ENCODE measurements around the gene NELFB. TPM values are rescaled to one million over a fixed set of nuclear protein-coding genes. Genes with fewer than 3 reads are reported as not detected.

NELFB gene
- total and polyA plus RNA-seq, 2 donors (not counting 1 experiment from before 2014, with no cell fraction given), result 53.7 to 55.8 TPM

DNA sequence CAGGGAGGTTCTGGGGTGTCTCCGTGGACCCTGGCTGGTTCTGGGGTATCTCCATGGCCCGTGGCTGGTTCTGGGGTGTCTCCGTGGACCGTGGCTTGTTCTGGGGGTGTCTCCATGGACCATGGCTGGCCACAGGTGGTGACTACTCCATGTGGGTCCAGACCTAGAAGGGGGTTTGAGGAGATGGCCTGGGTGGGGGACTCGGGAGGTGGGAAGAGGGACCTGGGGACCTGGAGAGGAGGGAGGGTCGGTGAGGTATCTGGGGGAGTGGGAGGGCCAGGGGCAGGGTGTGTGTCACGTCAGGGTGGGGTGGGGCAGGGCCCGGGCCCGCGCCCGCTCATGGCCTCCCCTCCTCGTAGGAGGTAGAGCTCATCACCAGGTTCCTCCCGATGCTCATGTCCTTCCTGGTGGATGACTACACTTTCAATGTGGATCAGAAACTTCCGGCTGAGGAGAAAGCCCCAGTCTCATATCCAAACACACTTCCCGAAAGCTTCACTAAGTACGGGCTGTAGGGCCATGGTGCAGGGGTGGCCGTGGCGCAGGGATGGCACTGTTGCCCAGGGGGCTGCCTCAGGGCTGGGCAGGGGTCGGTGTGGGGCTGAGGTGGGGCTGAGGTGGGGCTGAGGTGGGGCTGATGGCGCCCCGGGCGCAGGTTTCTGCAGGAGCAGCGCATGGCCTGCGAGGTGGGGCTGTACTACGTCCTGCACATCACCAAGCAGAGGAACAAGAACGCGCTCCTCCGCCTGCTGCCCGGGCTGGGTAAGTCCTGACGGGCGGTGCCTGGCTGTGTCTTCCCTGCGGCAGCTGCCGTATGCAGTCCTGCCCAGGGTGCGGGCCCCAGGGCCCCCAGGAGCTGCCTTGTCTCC lies 11.7 kb downstream of the NELFB start:
- DNase-seq, result no peak
- Histone ChIP-seq H3K9ac (ENCODE audit: low read length) (no peak overlapping the region), H3K79me2 (ENCODE audit: control insufficient read depth, insufficient read depth, low read length) (peaks cover 23% of the 10 kb centered on the region), H3K27ac (ENCODE audit: low read length in 2 of 2) (no peak overlapping the region), H3K9me3 (ENCODE audit: control extremely low read depth in 1 of 3, control insufficient read depth in 2 of 3, insufficient read depth in 1 of 3, low read length in 2 of 3) (no peaks in the 10 kb centered on the region), H3K4me2 (replicated peaks; ENCODE audit: low read depth, low read length, poor library complexity, severe bottlenecking) (no peak overlapping the region), H3K4me1 (ENCODE audit: control insufficient read depth in 2 of 2, insufficient read depth in 2 of 2, low read length in 2 of 2) (peaks cover 11 to 48% of the 10 kb centered on the region in 2 donors), H3K36me3 (replicated peaks in 1 of 2; ENCODE audit: control extremely low read depth in 1 of 2, control insufficient read depth in 1 of 2, extremely low read depth in 1 of 2, insufficient read depth in 2 of 2, low read length in 1 of 2) (peaks cover 0 to 28% of the 10 kb centered on the region in 2 experiments), H3K4me3 (ENCODE audit: control extremely low read depth in 1 of 5, extremely low read depth in 1 of 5, insufficient read depth in 1 of 5, low read depth in 2 of 5, low read length in 4 of 5) (no peak overlapping the region), H4K20me1 (ENCODE audit: control insufficient read depth, insufficient read depth, low read length, poor library complexity, severe bottlenecking) (peaks cover 33% of the 10 kb centered on the region), H2AFZ (ENCODE audit: insufficient read depth, low read depth, low read length, poor library complexity, severe bottlenecking) (no peak overlapping the region), H3K27me3 (replicated peaks in 1 of 4; ENCODE audit: control extremely low read depth in 1 of 4, control insufficient read depth in 3 of 4, insufficient read depth in 4 of 4, low read length in 3 of 4) (no peaks in the 10 kb centered on the region)
- TF ChIP-seq, protein P1, sequence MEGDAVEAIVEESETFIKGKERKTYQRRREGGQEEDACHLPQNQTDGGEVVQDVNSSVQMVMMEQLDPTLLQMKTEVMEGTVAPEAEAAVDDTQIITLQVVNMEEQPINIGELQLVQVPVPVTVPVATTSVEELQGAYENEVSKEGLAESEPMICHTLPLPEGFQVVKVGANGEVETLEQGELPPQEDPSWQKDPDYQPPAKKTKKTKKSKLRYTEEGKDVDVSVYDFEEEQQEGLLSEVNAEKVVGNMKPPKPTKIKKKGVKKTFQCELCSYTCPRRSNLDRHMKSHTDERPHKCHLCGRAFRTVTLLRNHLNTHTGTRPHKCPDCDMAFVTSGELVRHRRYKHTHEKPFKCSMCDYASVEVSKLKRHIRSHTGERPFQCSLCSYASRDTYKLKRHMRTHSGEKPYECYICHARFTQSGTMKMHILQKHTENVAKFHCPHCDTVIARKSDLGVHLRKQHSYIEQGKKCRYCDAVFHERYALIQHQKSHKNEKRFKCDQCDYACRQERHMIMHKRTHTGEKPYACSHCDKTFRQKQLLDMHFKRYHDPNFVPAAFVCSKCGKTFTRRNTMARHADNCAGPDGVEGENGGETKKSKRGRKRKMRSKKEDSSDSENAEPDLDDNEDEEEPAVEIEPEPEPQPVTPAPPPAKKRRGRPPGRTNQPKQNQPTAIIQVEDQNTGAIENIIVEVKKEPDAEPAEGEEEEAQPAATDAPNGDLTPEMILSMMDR (IDR thresholded peaks at IDR 0.05), result no peak
- TF ChIP-seq EZH2 (IDR thresholded peaks at IDR 0.05; ENCODE audit: borderline replicate concordance, insufficient read depth, low read depth, low read length, poor library complexity, severe bottlenecking), result no peak
- Mint-ChIP-seq H3K27me3 (no peaks in the 10 kb centered on the region), H3K9me3 (ENCODE audit: insufficient read depth) (no peaks in the 10 kb centered on the region), H3K27ac (no peak overlapping the region), H3K4me3 (no peak overlapping the region), H3K4me1 (peaks cover 29% of the 10 kb centered on the region)
- ATAC-seq (ENCODE audit: low read depth), result no peak
- 94% methylated on average over 26 of the region's 34 CpGs for WGBS (ENCODE audit: insufficient coverage)
- CTCF ChIA-PET, result interaction anchor here (0.6 to 1.5 kb wide), 3 partner anchors 19 to 30 kb away, joined by 3 to 5 read pairs (median 4); no protein-coding TSS in a partner anchor
- POLR2A ChIA-PET, result interaction anchor here (0.6 to 1.1 kb wide), 6 partner anchors 9 to 502 kb away, joined by 3 to 11 read pairs (median 6); partner anchors contain the start of gene MAN1B1
- intact Hi-C loops (cut with micrococcal nuclease), result no loop called here

Measured in B cell (primary cell).